ENCODE data around the gene KLF7. TPM values are rescaled to one million over a fixed set of nuclear protein-coding genes. Genes with fewer than 3 reads are reported as not detected.

KLF7 gene
- total and polyA plus RNA-seq, 5 donors from 2014 or later = 5.9 to 64.3 (median 9.3) TPM

DNA sequence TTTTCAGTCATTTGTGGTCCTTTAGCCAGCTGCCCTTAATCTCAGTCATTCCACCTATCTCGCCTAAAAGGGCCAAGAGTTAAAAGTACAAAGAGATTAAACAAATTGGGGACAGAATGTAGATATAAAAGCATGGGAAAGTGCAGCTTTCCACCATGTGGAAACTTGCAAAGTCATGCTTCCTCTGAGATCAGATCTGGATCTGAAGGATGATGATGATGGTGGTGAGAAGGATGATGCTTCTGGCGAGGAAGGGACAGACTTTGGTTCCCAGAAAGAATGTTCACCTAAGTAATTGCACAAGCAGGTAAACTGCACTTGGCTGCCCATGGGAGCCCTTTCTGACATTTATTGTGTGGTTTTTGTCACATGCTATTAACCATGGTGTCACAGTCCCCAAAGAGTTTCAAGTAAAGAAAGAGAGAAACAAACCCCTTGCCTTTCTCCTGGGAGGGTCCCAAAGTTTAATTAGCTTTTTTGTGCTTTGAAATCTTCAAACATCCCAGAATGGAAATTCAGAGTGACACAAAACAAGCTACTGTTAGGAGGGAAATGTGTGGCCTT lies 34.7 kb downstream of the KLF7 start:
- H3K4me3 ChIP-seq (ENCODE audit: low read depth, low read length) = no peak overlapping the region
- DNase-seq = no peak
- no peak overlapping the region for H3K27ac ChIP-seq (ENCODE audit: insufficient read depth, low read length, poor library complexity, severe bottlenecking)
- Mint-ChIP-seq H3K4me1 (peaks cover 24 to 76% (median 41%) of the 10 kb centered on the region in 4 donors), H3K9me3 (peaks cover 0 to 4% (median 0%) of the 10 kb centered on the region in 7 donors), H3K27me3 (no peaks in the 10 kb centered on the region), H3K27ac (peak overlapping the region in 2 of 3 donors; percentile 52 to 68), H3K36me3 (peaks cover 32% of the 10 kb centered on the region), H3K4me3 (no peak overlapping the region)
- no peaks in the 10 kb centered on the region for H3K36me3 ChIP-seq (ENCODE audit: control insufficient read depth, insufficient read depth, low read length)
- no peaks in the 10 kb centered on the region for H3K9me3 ChIP-seq (ENCODE audit: control insufficient read depth in 2 of 2, low read length in 2 of 2)
- H3K4me1 ChIP-seq (ENCODE audit: control insufficient read depth, insufficient read depth, low read length, poor library complexity, severe bottlenecking) = peaks cover 7% of the 10 kb centered on the region
- no peaks in the 10 kb centered on the region for H3K27me3 ChIP-seq (ENCODE audit: control insufficient read depth, insufficient read depth, low read length)
- ATAC-seq (ENCODE audit: low read depth in 2 of 2) = no peak

DNA sequence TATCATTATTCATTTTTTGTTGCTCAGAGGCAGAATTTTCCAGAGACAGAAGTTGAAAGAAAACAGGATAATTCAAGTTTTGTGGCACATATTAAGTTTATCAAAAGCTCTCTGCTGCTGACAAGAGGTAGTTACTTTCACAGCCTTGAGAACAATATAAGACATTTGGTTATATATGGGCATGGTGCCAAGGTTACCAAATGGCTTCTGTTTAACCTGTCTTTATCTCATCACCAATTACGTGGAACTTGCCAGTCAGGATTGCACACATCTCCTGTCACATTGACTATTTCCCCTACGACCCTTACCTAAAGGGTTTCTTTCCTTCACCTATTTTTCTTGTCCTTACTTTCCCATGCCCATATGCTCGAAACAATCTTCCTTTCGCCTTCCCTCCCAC lies 35.9 kb downstream of the KLF7 start:
- Histone ChIP-seq H3K36me3 (ENCODE audit: control insufficient read depth, insufficient read depth, low read length) (no peaks in the 10 kb centered on the region), H3K27me3 (ENCODE audit: control insufficient read depth, insufficient read depth, low read length) (no peaks in the 10 kb centered on the region), H3K9me3 (ENCODE audit: control insufficient read depth in 2 of 2, low read length in 2 of 2) (no peaks in the 10 kb centered on the region), H3K27ac (ENCODE audit: insufficient read depth, low read length, poor library complexity, severe bottlenecking) (no peak overlapping the region), H3K4me1 (ENCODE audit: control insufficient read depth, insufficient read depth, low read length, poor library complexity, severe bottlenecking) (no peaks in the 10 kb centered on the region), H3K4me3 (ENCODE audit: low read depth, low read length) (no peak overlapping the region)
- H3K36me3 Mint-ChIP-seq = peaks cover 24% of the 10 kb centered on the region
- H3K4me1 Mint-ChIP-seq = peaks cover 25 to 72% (median 45%) of the 10 kb centered on the region in 4 donors
- no peak overlapping the region for H3K4me3 Mint-ChIP-seq
- no peaks in the 10 kb centered on the region for H3K27me3 Mint-ChIP-seq
- ATAC-seq (ENCODE audit: low read depth in 2 of 2) (no peak), DNase-seq (no peak)
- no peak overlapping the region for H3K27ac Mint-ChIP-seq
- peaks cover 0 to 4% (median 0%) of the 10 kb centered on the region in 7 donors for H3K9me3 Mint-ChIP-seq

DNA sequence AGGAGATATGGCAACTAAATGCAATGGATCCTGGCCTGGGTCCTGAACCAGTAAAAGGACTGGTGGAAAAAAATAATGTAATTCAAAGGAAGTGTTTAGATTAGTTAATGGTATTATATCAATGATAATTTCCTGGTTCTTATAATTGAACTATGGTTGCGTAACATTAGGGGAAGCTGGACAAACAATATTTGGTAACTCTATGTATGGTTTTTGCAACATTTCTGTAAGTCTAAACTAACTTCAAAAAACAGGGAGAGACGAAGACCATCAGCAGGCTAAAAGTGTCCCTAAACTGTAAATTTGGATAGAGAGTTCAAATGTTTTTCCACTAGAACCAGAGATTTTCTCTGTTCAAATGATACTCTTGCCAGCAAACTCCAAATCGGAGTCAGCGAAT lies 36.9 kb downstream of the KLF7 start:
- Mint-ChIP-seq H3K27ac (no peak overlapping the region), H3K9me3 (peaks cover 0 to 4% (median 0%) of the 10 kb centered on the region in 7 donors), H3K36me3 (peaks cover 22% of the 10 kb centered on the region), H3K4me3 (no peak overlapping the region), H3K27me3 (no peaks in the 10 kb centered on the region), H3K4me1 (peaks cover 21 to 69% (median 44%) of the 10 kb centered on the region in 4 donors)
- ATAC-seq (ENCODE audit: low read depth in 2 of 2) = no peak
- H3K27ac ChIP-seq (ENCODE audit: insufficient read depth, low read length, poor library complexity, severe bottlenecking) = no peak overlapping the region
- H3K4me1 ChIP-seq (ENCODE audit: control insufficient read depth, insufficient read depth, low read length, poor library complexity, severe bottlenecking) = no peaks in the 10 kb centered on the region
- H3K4me3 ChIP-seq (ENCODE audit: low read depth, low read length) = no peak overlapping the region
- no peaks in the 10 kb centered on the region for H3K36me3 ChIP-seq (ENCODE audit: control insufficient read depth, insufficient read depth, low read length)
- no peak for DNase-seq
- H3K27me3 ChIP-seq (ENCODE audit: control insufficient read depth, insufficient read depth, low read length) = no peaks in the 10 kb centered on the region
- H3K9me3 ChIP-seq (ENCODE audit: control insufficient read depth in 2 of 2, low read length in 2 of 2) = no peaks in the 10 kb centered on the region

DNA sequence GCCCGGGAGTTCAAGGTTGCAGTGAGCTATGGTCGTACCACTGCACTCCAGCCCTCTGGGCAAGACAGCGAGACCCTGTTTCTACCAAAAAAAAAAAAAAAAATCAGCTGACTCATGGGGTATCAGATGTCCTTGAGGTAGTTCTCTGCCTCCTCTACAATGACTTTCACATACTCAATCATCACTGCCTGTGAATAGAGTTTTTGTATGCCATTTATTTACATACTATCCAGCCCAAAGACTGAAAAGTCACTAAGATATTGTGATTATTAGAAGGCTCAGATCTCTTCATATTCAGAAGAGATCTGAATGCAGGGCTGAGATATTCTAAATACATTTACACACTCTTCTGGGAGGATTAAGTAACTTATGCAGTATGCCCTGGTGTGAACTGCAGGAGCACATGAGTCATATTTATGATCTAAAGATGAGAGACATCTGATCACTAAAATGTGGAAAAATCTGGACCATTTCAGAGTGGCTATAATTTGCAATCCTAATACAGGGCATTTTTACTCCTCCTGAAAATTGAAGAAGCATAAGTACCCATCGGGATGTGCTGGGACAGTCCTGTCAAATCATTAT lies 38.9 kb downstream of the KLF7 start:
- Histone ChIP-seq H3K4me3 (ENCODE audit: low read depth, low read length) (no peak overlapping the region), H3K27ac (ENCODE audit: insufficient read depth, low read length, poor library complexity, severe bottlenecking) (no peak overlapping the region), H3K36me3 (ENCODE audit: control insufficient read depth, insufficient read depth, low read length) (peaks cover 10% of the 10 kb centered on the region), H3K27me3 (ENCODE audit: control insufficient read depth, insufficient read depth, low read length) (no peaks in the 10 kb centered on the region), H3K4me1 (ENCODE audit: control insufficient read depth, insufficient read depth, low read length, poor library complexity, severe bottlenecking) (no peaks in the 10 kb centered on the region), H3K9me3 (ENCODE audit: control insufficient read depth in 2 of 2, low read length in 2 of 2) (no peaks in the 10 kb centered on the region)
- ATAC-seq (ENCODE audit: low read depth in 2 of 2) (no peak), DNase-seq (no peak)
- Mint-ChIP-seq H3K4me1 (peaks cover 14 to 64% (median 42%) of the 10 kb centered on the region in 4 donors), H3K27me3 (no peaks in the 10 kb centered on the region), H3K4me3 (no peak overlapping the region), H3K27ac (no peak overlapping the region), H3K36me3 (peaks cover 25% of the 10 kb centered on the region), H3K9me3 (peaks cover 0 to 4% (median 0%) of the 10 kb centered on the region in 7 donors)

DNA sequence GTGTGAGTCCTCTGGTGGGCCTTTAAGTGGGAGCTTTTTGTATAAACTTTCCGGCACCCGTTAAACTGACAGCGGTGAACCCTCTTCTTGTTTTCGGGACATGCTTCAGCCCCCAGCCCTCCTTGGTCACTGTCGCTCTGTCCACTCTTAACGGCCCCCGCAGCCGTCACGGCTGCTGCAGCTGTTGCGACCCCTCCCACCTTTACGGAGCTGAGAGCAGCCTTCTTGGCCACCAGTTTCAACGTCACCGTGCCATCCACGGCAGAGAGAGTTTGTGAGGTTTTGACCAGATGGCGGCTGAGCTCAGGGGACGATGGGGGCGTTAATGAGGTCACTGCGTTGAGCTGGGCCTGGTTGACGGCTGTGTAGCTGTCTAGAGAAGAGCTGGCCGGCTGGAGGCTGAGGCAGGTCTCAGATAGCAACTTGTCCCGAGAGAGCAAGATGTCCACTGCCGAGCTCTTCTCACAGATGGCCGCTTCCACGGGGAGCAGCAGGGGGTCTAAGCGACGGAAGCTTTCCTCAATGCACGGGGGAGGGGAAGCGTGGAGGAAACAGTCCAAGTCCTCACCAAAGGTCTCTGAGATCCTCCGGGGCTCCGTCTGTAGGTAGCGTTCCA lies 41.9 kb downstream of the KLF7 start:
- H3K9me3 ChIP-seq (ENCODE audit: control insufficient read depth in 2 of 2, low read length in 2 of 2) = no peaks in the 10 kb centered on the region
- no peaks in the 10 kb centered on the region for H3K4me1 ChIP-seq (ENCODE audit: control insufficient read depth, insufficient read depth, low read length, poor library complexity, severe bottlenecking)
- Mint-ChIP-seq H3K4me3 (no peak overlapping the region), H3K9me3 (no peaks in the 10 kb centered on the region), H3K27me3 (no peaks in the 10 kb centered on the region), H3K4me1 (peaks cover 5 to 52% (median 43%) of the 10 kb centered on the region in 4 donors), H3K36me3 (peaks cover 35% of the 10 kb centered on the region), H3K27ac (peak overlapping the region in 1 of 3 donors; percentile 67)
- no peak overlapping the region for H3K4me3 ChIP-seq (ENCODE audit: low read depth, low read length)
- peaks cover 10% of the 10 kb centered on the region for H3K36me3 ChIP-seq (ENCODE audit: control insufficient read depth, insufficient read depth, low read length)
- H3K27ac ChIP-seq (ENCODE audit: insufficient read depth, low read length, poor library complexity, severe bottlenecking) = no peak overlapping the region
- DNase-seq = no peak
- ATAC-seq (ENCODE audit: low read depth in 2 of 2) = no peak
- H3K27me3 ChIP-seq (ENCODE audit: control insufficient read depth, insufficient read depth, low read length) = no peaks in the 10 kb centered on the region

DNA sequence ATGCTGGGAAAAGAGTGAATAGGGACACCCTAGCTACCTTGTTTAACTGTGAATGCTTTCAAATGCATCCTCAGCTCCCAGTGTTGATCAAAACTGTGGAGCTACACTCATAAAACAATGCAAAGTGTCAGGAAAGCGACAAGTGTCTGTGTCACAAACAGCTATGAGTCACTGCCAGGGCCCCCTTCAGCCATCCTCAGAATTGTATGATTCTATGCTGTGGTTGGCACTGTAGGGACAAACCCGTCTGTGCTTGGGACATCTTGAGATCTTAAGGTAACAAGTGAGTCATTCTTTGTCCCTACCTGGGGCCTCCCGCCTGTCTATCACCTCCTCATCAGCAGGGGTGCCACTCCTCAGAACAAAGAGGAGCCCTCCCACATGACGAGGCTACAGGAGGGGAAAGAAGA lies 42.4 kb downstream of the KLF7 start:
- Mint-ChIP-seq H3K27me3 (no peaks in the 10 kb centered on the region), H3K9me3 (no peaks in the 10 kb centered on the region), H3K4me1 (peaks cover 5 to 48% (median 42%) of the 10 kb centered on the region in 4 donors), H3K4me3 (no peak overlapping the region), H3K36me3 (peaks cover 35% of the 10 kb centered on the region), H3K27ac (no peak overlapping the region)
- no peaks in the 10 kb centered on the region for H3K9me3 ChIP-seq (ENCODE audit: control insufficient read depth in 2 of 2, low read length in 2 of 2)
- ATAC-seq (ENCODE audit: low read depth in 2 of 2) (peak; percentile 71 to 78), DNase-seq (peak in 1 of 3 donors; percentile 47)
- peaks cover 12% of the 10 kb centered on the region for H3K36me3 ChIP-seq (ENCODE audit: control insufficient read depth, insufficient read depth, low read length)
- H3K4me1 ChIP-seq (ENCODE audit: control insufficient read depth, insufficient read depth, low read length, poor library complexity, severe bottlenecking) = no peaks in the 10 kb centered on the region
- H3K27ac ChIP-seq (ENCODE audit: insufficient read depth, low read length, poor library complexity, severe bottlenecking) = no peak overlapping the region
- no peak overlapping the region for H3K4me3 ChIP-seq (ENCODE audit: low read depth, low read length)
- H3K27me3 ChIP-seq (ENCODE audit: control insufficient read depth, insufficient read depth, low read length) = no peaks in the 10 kb centered on the region

DNA sequence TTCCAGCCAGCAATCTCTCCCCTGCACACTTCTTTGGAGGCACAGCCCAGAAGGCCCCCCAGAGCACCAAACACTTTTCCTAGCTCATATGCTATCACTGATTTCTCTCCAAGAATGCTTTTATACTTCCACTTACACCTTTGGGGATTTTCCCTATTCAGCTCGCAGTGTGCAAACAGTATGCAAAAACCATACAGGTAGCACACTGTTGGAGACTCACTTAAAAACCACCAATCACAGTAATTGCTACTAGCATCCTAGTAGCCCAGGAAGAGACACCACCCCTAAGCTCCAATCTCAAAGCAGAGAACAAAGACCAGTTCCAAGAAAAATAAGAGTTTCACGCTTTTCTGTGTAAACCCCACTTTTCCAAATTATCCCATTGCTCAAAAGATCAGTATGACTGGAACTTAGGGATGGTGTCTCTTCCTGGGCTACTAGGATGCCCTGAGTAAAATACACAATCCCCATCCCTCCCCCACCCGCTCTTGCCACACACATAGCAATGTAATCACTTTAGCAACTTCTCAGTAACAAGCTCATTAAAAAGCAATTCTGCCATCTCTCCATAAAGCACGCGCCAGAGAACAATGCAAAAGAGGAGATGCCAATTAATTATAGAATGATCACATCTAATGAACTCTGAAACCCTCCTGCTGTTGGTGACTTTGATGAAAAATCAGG lies 43.0 kb downstream of the KLF7 start:
- no peak overlapping the region for H3K27ac ChIP-seq (ENCODE audit: insufficient read depth, low read length, poor library complexity, severe bottlenecking)
- H3K4me3 ChIP-seq (ENCODE audit: low read depth, low read length) = no peak overlapping the region
- H3K9me3 ChIP-seq (ENCODE audit: control insufficient read depth in 2 of 2, low read length in 2 of 2) = no peaks in the 10 kb centered on the region
- Mint-ChIP-seq H3K4me3 (no peak overlapping the region), H3K9me3 (no peaks in the 10 kb centered on the region), H3K4me1 (peaks cover 5 to 46% (median 41%) of the 10 kb centered on the region in 4 donors), H3K27me3 (no peaks in the 10 kb centered on the region), H3K27ac (peak overlapping the region in 1 of 3 donors; percentile 49), H3K36me3 (peaks cover 35% of the 10 kb centered on the region)
- no peaks in the 10 kb centered on the region for H3K4me1 ChIP-seq (ENCODE audit: control insufficient read depth, insufficient read depth, low read length, poor library complexity, severe bottlenecking)
- H3K36me3 ChIP-seq (ENCODE audit: control insufficient read depth, insufficient read depth, low read length) = peaks cover 12% of the 10 kb centered on the region
- DNase-seq (no peak), ATAC-seq (ENCODE audit: low read depth in 2 of 2) (no peak)
- H3K27me3 ChIP-seq (ENCODE audit: control insufficient read depth, insufficient read depth, low read length) = no peaks in the 10 kb centered on the region
